ENCODE measurements around the gene PDIA6.

DNA sequence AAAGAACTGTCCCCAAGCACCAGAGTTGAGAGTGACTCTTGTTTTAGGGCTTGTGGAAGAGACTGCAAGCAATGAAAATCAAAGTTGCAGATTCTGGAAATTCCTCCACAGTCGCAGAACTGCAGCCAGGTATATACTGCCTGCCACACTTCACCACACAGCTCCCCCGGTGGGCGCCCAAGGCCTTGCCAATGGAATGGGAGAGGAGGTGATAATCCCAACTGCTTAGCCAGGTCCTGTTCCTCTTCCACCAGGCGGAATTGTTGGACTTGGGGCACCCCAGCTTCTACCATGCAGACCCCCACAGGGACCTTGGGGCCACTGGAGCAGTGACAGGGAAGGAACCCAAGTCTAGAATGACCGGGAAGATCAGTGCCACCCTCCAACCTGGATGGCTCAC, 4.8 kb upstream of the PDIA6 start:
- no peak for TF ChIP-seq SIN3A (IDR thresholded peaks at IDR 0.05; ENCODE audit: borderline replicate concordance, insufficient read depth, low read length)
- TF ChIP-seq, protein P1, sequence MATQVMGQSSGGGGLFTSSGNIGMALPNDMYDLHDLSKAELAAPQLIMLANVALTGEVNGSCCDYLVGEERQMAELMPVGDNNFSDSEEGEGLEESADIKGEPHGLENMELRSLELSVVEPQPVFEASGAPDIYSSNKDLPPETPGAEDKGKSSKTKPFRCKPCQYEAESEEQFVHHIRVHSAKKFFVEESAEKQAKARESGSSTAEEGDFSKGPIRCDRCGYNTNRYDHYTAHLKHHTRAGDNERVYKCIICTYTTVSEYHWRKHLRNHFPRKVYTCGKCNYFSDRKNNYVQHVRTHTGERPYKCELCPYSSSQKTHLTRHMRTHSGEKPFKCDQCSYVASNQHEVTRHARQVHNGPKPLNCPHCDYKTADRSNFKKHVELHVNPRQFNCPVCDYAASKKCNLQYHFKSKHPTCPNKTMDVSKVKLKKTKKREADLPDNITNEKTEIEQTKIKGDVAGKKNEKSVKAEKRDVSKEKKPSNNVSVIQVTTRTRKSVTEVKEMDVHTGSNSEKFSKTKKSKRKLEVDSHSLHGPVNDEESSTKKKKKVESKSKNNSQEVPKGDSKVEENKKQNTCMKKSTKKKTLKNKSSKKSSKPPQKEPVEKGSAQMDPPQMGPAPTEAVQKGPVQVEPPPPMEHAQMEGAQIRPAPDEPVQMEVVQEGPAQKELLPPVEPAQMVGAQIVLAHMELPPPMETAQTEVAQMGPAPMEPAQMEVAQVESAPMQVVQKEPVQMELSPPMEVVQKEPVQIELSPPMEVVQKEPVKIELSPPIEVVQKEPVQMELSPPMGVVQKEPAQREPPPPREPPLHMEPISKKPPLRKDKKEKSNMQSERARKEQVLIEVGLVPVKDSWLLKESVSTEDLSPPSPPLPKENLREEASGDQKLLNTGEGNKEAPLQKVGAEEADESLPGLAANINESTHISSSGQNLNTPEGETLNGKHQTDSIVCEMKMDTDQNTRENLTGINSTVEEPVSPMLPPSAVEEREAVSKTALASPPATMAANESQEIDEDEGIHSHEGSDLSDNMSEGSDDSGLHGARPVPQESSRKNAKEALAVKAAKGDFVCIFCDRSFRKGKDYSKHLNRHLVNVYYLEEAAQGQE (IDR thresholded peaks at IDR 0.05; ENCODE audit: insufficient read depth in 1 of 2, low read depth in 2 of 2, low read length in 2 of 2) = no peak
- no peak for TF ChIP-seq POLR2AphosphoS5 (IDR thresholded peaks at IDR 0.05; ENCODE audit: low read depth, low read length)
- TF ChIP-seq FOXP2 (optimal IDR thresholded peaks at IDR 0.05; ENCODE audit: borderline replicate concordance, extremely low read depth, extremely low read length, insufficient read depth) = no peak

Measured in PFSK-1 (cell line).